GM12878 (cell line): Measurements from ENCODE around the gene PLEK2. TPM values are rescaled to one million over a fixed set of nuclear protein-coding genes. Genes with fewer than 3 reads are reported as not detected.

Experiments
- ATAC-seq: fragments of 200-7000 bp; cut with Tn5 transposase; 3 replicates; pipeline ENCODE4 v1.9.1; 2020; ENCODE audit warnings: mild to moderate bottlenecking, moderate library complexity
- BruUV-seq: library from RNA; stranded (reverse); fragments of 400-500 nt; replicated peaks from 2 replicates; lab custom pipeline; 2021; lab: Mats Ljungman, UMichigan
- CTCF ChIA-PET: fragments of 300-600 bp; sonication (Branson Sonifier 250); formaldehyde crosslinking; extraction: SDS; loops from one replicate; lab custom pipeline; 2021; ENCODE audit warnings: inconsistent platforms; lab: Yijun Ruan, JAX
- POLR2A ChIA-PET: fragments of 350-600 bp; formaldehyde crosslinking; extraction: SDS; loops from one replicate; lab custom pipeline; 2021; ENCODE audit warnings: inconsistent platforms; lab: Charles Lee
- RAD21 ChIA-PET: fragments of 300-600 bp; sonication (Branson Sonifier 250); formaldehyde crosslinking; loops from one replicate; lab custom pipeline; 2023; ENCODE audit warnings: antibody characterized with exemption; ENCODE audit not compliant: unreplicated experiment; lab: Charles Lee
- SMC1A ChIA-PET: fragments of 300-600 bp; sonication (Branson Sonifier 250); formaldehyde crosslinking; loops from one replicate; lab custom pipeline; 2023; ENCODE audit not compliant: unreplicated experiment, uncharacterized antibody; lab: Charles Lee
- DNase-seq: peaks from one replicate; pipeline ENCODE4 v3.0.0-alpha.2; 2011; ENCODE audit warnings: low read depth, low spot score
- FAIRE-seq: peaks from 3 replicates; lab custom pipeline; 2011; peaks lifted over from hg19 to GRCh38; lab: Jason Lieb, UNC
- H2AFZ ChIP-seq: 2 replicates; pipeline ENCODE4 v1.6.0; 2011; ENCODE audit warnings: low read depth, low read length, control low read depth; ENCODE audit not compliant: control insufficient read depth
- H3K27ac ChIP-seq: 2 replicates; pipeline ENCODE4 v1.5.1; 2011; ENCODE audit warnings: control low read depth; ENCODE audit not compliant: control insufficient read depth, insufficient read depth
- H3K27me3 ChIP-seq, 2 experiments: replicated peaks in 1 of 2; 2 replicates each; pipeline versions ENCODE4 v1.6.0 to v1.6.1; 2011; ENCODE audit warnings: low read length in 1 of 2; ENCODE audit not compliant: control insufficient read depth in 2 of 2, insufficient read depth in 2 of 2
- H3K36me3 ChIP-seq, 2 experiments: 2 replicates each; pipeline ENCODE4 v1.5.1; 2011; ENCODE audit warnings: low read length in 1 of 2; ENCODE audit not compliant: control insufficient read depth in 2 of 2, insufficient read depth in 2 of 2
- H3K4me1 ChIP-seq: 2 replicates; pipeline ENCODE4 v1.6.1; 2011; ENCODE audit warnings: mild to moderate bottlenecking, low read length, moderate library complexity, mixed read lengths; ENCODE audit not compliant: control insufficient read depth, insufficient read depth
- H3K4me2 ChIP-seq: 2 replicates; pipeline ENCODE4 v1.6.0; 2011; ENCODE audit warnings: control low read depth; ENCODE audit not compliant: control insufficient read depth, insufficient read depth
- H3K4me3 ChIP-seq: fragments of 200-600 bp; sonication (generic); 2 replicates; pipeline ENCODE4 v1.5.1; 2016
- H3K79me2 ChIP-seq: 2 replicates; pipeline ENCODE4 v1.6.0; 2011; ENCODE audit warnings: low read length; ENCODE audit not compliant: control insufficient read depth, insufficient read depth
- H3K9ac ChIP-seq: 2 replicates; pipeline ENCODE4 v1.8.0; 2011; ENCODE audit warnings: low read length, control low read depth, mixed read lengths; ENCODE audit not compliant: control insufficient read depth, insufficient read depth
- H3K9me3 ChIP-seq: replicated peaks from 3 replicates; pipeline ENCODE4 v1.5.1; 2011; ENCODE audit warnings: mild to moderate bottlenecking, low read length; ENCODE audit not compliant: control insufficient read depth, insufficient read depth
- H4K20me1 ChIP-seq: 2 replicates; pipeline ENCODE4 v1.6.0; 2011; ENCODE audit not compliant: control insufficient read depth, insufficient read depth
- E2F8 ChIP-seq: fragments of 450-650 bp; IDR thresholded peaks from 2 replicates; pipeline ENCODE4 v1.6.1; 2018; ENCODE audit warnings: mild to moderate bottlenecking, low read depth, moderate library complexity; ENCODE audit not compliant: partially characterized antibody
- MEF2B ChIP-seq: fragments of 450-650 bp; IDR thresholded peaks from 2 replicates; pipeline ENCODE4 v1.6.1; 2018; ENCODE audit warnings: mild to moderate bottlenecking, moderate library complexity; ENCODE audit not compliant: partially characterized antibody, poor library complexity, severe bottlenecking
- NFYB ChIP-seq: IDR thresholded peaks from 2 replicates; pipeline ENCODE4 v1.6.1; 2011; ENCODE audit warnings: low read depth, mild to moderate bottlenecking, low read length, improper control_type of control experiment, moderate library complexity; ENCODE audit not compliant: insufficient read depth
- POLR2AphosphoS2 ChIP-seq: IDR thresholded peaks from 2 replicates; pipeline ENCODE4 v1.6.1; 2011; ENCODE audit warnings: low read depth, mild to moderate bottlenecking, low read length, improper control_type of control experiment, moderate library complexity
- SMARCA5 ChIP-seq: fragments of 450-650 bp; IDR thresholded peaks from 2 replicates; pipeline ENCODE4 v1.6.1; 2017; ENCODE audit warnings: mild to moderate bottlenecking
- SUPT20H ChIP-seq: IDR thresholded peaks from 2 replicates; pipeline ENCODE4 v1.6.1; 2011; ENCODE audit warnings: low read depth, mild to moderate bottlenecking, low read length, moderate library complexity, borderline replicate concordance; ENCODE audit not compliant: control insufficient read depth
- ZNF217 ChIP-seq: fragments of 450-650 bp; IDR thresholded peaks from 2 replicates; pipeline ENCODE4 v1.6.1; 2017; ENCODE audit warnings: antibody characterized with exemption, mild to moderate bottlenecking
- WGBS: methylation state at CpG from one replicate; pipeline ENCODE4 v1.1.6; 2016; ENCODE audit warnings: low lambda C conversion rate; ENCODE audit not compliant: insufficient replicate concordance, insufficient coverage; ENCODE audit errors: missing lambda C conversion rate; 5-methylcytosine and 5-hydroxymethylcytosine counted together
- in situ Hi-C: fragments of 300-500 bp; cut with MboI; formaldehyde crosslinking; loops from 9 replicates; pipeline ENCODE4 v1.14.3; 2018; ENCODE audit warnings: mixed read lengths
- intact Hi-C: fragments of 100-400 bp; cut with micrococcal nuclease; formaldehyde crosslinking; loops from one replicate; pipeline ENCODE4 v1.14.2; 2022; ENCODE audit not compliant: unreplicated experiment
- polyA plus RNA-seq, 11 experiments: library from polyadenylated mRNA; depleted of rRNA in 4 of 11; unstranded in 6 of 11; stranded (reverse) in 5 of 11; fragments of >200 nt; fragmentation: Nextera tagmentation in 4 of 11; fragmentation: Illumina TruSeq in 1 of 11; extraction: Ambion mirVana in 4 of 11; extraction: Trizol in 1 of 11; gene quantifications; 1 replicate in 1 of 11; 2 replicates in 10 of 11; pipeline versions ENCODE4 v1.2.1 to v1.2.3, GENCODE V29; 2011 to 2016; ENCODE audit warnings: inconsistent platforms in 2 of 11, missing spikeins in 2 of 11, low read depth in 1 of 11
- total RNA-seq, 4 experiments: library from RNA; depleted of rRNA in 3 of 4; stranded (reverse); fragments of >200 nt in 3 of 4; fragmentation: Illumina TruSeq in 1 of 4; extraction: Trizol in 1 of 4; gene quantifications; 2 replicates each; pipeline versions ENCODE4 v1.2.1 to v1.2.3, GENCODE V29; 2013 to 2021
- TF ChIP-seq, protein P1 (sequence below): IDR thresholded peaks from 2 replicates; pipeline ENCODE4 v1.6.1; 2012; ENCODE audit warnings: low read depth, low read length, improper control_type of control experiment
- TF ChIP-seq, protein P2 (sequence below): fragments of 150-350 bp; IDR thresholded peaks from 2 replicates; pipeline ENCODE4 v1.6.1; 2014; ENCODE audit warnings: mild to moderate bottlenecking, low read depth, low read length
- TF ChIP-seq, protein P3 (sequence below): fragments of 450-650 bp; formaldehyde crosslinking; IDR thresholded peaks from 2 replicates; pipeline ENCODE4 v1.5.0; 2022; ENCODE audit warnings: mild to moderate bottlenecking, missing genetic modification characterization
- TF ChIP-seq, protein P4 (sequence below): fragments of 450-650 bp; IDR thresholded peaks from 2 replicates; pipeline ENCODE4 v1.6.1; 2014; ENCODE audit warnings: mild to moderate bottlenecking

The PLEK2 gene
- total and polyA plus RNA-seq, 10 of the 15 experiments (the other 5 are each of a cell fraction or from before 2014, with no cell fraction given) = 0.08 to 0.20 TPM; not detected in 8

DNA sequence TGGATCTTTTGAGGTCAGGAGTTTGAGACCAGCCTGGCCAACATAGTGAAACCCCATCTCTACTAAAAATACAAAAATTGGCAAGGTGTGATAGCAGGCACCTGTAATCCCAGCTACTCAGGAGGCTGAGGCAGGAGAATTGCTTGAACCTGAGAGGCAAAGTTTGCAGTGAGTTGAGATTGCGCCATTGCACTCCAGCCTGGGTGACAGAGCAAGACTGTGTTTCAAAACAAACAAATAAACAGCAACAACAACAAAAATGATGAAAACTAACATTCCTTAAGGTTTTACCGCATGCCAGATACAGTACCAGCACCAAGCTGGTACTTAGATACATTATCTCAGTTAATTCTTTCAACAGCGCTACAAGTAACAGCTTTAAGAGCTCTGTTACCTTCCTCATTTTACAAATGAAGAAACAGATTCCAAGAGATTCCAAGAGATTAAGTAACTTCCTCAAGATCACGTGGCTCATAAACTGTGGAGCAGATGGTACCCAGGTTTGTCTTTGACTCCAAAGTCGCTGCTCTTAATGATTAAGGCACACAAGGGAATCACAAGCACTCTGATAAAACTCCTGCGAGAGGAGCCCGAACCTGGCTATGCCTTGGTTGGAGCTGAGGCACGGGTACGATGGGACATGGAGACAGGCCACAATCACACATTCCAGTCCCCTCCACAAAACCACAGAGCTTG is 17.7 kb upstream of the PLEK2 start:
- no peak overlapping the region for H2AFZ ChIP-seq
- POLR2A ChIA-PET = no interaction called here
- intact Hi-C loops = no loop called here
- no peaks in the 10 kb centered on the region for H4K20me1 ChIP-seq
- in situ Hi-C loops = loop anchor here (5.0 to 10.0 kb wide), 2 partner anchors 138 to 275 kb away; partner anchors contain the start of gene RDH12
- SMC1A ChIA-PET = interaction anchor here (0.6 to 10.2 kb wide), 10 partner anchors 9 to 274 kb away, joined by 3 to 185 read pairs (median 8); partner anchors contain the start of genes ARG2 and RDH12
- no peaks in the 10 kb centered on the region for H3K9me3 ChIP-seq
- H3K9ac ChIP-seq = no peak overlapping the region
- H3K4me1 ChIP-seq = no peaks in the 10 kb centered on the region
- no peak for DNase-seq
- no peak overlapping the region for H3K27ac ChIP-seq
- BruUV-seq = no TSS peak
- no peak for FAIRE-seq
- CTCF ChIA-PET = interaction anchor here (0.7 to 21.1 kb wide), 13 partner anchors 11 to 274 kb away, joined by 3 to 583 read pairs (median 12); partner anchors contain the start of gene TMEM229B
- H3K36me3 ChIP-seq = no peaks in the 10 kb centered on the region
- no peaks in the 10 kb centered on the region for H3K79me2 ChIP-seq
- no peak for ATAC-seq
- no peak overlapping the region for H3K4me2 ChIP-seq
- H3K4me3 ChIP-seq = no peak overlapping the region
- RAD21 ChIA-PET = interaction anchor here (0.6 to 8.8 kb wide), 7 partner anchors 8 to 274 kb away, joined by 3 to 176 read pairs (median 5); no protein-coding TSS in a partner anchor
- 62% methylated on average over 9 of the region's 9 CpGs for WGBS
- H3K27me3 ChIP-seq = peaks cover 0 to 5% of the 10 kb centered on the region in 2 experiments; a peak in 1 of 4 replicates
- TF ChIP-seq MEF2B = no peak
- TF ChIP-seq, protein P1, sequence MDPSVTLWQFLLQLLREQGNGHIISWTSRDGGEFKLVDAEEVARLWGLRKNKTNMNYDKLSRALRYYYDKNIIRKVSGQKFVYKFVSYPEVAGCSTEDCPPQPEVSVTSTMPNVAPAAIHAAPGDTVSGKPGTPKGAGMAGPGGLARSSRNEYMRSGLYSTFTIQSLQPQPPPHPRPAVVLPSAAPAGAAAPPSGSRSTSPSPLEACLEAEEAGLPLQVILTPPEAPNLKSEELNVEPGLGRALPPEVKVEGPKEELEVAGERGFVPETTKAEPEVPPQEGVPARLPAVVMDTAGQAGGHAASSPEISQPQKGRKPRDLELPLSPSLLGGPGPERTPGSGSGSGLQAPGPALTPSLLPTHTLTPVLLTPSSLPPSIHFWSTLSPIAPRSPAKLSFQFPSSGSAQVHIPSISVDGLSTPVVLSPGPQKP = no peak
- no peak for TF ChIP-seq SUPT20H
- no peak for TF ChIP-seq E2F8
- TF ChIP-seq NFYB = no peak
- TF ChIP-seq, protein P2, sequence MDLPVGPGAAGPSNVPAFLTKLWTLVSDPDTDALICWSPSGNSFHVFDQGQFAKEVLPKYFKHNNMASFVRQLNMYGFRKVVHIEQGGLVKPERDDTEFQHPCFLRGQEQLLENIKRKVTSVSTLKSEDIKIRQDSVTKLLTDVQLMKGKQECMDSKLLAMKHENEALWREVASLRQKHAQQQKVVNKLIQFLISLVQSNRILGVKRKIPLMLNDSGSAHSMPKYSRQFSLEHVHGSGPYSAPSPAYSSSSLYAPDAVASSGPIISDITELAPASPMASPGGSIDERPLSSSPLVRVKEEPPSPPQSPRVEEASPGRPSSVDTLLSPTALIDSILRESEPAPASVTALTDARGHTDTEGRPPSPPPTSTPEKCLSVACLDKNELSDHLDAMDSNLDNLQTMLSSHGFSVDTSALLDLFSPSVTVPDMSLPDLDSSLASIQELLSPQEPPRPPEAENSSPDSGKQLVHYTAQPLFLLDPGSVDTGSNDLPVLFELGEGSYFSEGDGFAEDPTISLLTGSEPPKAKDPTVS = no peak
- no peak for TF ChIP-seq POLR2AphosphoS2
- no peak for TF ChIP-seq SMARCA5
- TF ChIP-seq ZNF217 = no peak
- TF ChIP-seq, protein P3, sequence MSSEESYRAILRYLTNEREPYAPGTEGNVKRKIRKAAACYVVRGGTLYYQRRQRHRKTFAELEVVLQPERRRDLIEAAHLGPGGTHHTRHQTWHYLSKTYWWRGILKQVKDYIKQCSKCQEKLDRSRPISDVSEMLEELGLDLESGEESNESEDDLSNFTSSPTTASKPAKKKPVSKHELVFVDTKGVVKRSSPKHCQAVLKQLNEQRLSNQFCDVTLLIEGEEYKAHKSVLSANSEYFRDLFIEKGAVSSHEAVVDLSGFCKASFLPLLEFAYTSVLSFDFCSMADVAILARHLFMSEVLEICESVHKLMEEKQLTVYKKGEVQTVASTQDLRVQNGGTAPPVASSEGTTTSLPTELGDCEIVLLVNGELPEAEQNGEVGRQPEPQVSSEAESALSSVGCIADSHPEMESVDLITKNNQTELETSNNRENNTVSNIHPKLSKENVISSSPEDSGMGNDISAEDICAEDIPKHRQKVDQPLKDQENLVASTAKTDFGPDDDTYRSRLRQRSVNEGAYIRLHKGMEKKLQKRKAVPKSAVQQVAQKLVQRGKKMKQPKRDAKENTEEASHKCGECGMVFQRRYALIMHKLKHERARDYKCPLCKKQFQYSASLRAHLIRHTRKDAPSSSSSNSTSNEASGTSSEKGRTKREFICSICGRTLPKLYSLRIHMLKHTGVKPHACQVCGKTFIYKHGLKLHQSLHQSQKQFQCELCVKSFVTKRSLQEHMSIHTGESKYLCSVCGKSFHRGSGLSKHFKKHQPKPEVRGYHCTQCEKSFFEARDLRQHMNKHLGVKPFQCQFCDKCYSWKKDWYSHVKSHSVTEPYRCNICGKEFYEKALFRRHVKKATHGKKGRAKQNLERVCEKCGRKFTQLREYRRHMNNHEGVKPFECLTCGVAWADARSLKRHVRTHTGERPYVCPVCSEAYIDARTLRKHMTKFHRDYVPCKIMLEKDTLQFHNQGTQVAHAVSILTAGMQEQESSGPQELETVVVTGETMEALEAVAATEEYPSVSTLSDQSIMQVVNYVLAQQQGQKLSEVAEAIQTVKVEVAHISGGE (CRISPR knock-in tag) = no peak
- TF ChIP-seq, protein P4, sequence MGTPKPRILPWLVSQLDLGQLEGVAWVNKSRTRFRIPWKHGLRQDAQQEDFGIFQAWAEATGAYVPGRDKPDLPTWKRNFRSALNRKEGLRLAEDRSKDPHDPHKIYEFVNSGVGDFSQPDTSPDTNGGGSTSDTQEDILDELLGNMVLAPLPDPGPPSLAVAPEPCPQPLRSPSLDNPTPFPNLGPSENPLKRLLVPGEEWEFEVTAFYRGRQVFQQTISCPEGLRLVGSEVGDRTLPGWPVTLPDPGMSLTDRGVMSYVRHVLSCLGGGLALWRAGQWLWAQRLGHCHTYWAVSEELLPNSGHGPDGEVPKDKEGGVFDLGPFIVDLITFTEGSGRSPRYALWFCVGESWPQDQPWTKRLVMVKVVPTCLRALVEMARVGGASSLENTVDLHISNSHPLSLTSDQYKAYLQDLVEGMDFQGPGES = no peak
